ENCODE measurements around the gene LGALS9.
"Not testable (repeated sequence)": the region's sequence is repeated elsewhere in the genome, so short reads cannot be mapped to it uniquely, and the experiment has no call there.

LGALS9 gene

GRCh38 chr17:27686322-27686721 is 55.3 kb downstream of the LGALS9 start:
- H3K36me3 Mint-ChIP-seq; ATAC-seq (replicated peaks); H3K27ac Mint-ChIP-seq; H3K4me1 Mint-ChIP-seq; DNase-seq; H3K4me3 Mint-ChIP-seq: not testable (repeated sequence)
- H3K27me3 Mint-ChIP-seq: peaks cover 18 to 27% of the 10 kb centered on the region in 2 donors
- peaks cover 16 to 20% of the 10 kb centered on the region in 2 donors for H3K9me3 Mint-ChIP-seq

- Mint-ChIP-seq H3K4me3 (no peak overlapping the region), H3K27me3 (peaks cover 17 to 18% of the 10 kb centered on the region in 2 donors), H3K9me3 (peaks cover 23 to 28% of the 10 kb centered on the region in 2 donors), H3K4me1 (no peaks in the 10 kb centered on the region), H3K36me3 (peaks cover 4 to 10% of the 10 kb centered on the region in 2 donors), H3K27ac (no peak overlapping the region)
- DNase-seq (no peak), ATAC-seq (replicated peaks) (no peak)
These were observed 59.9 kb downstream of the LGALS9 start for GRCh38 chr17:27690882-27691281.

GRCh38 chr17:27695254-27695814 is 64.3 kb downstream of the LGALS9 start:
- not testable (repeated sequence) for H3K4me1 Mint-ChIP-seq; H3K4me3 Mint-ChIP-seq; H3K27ac Mint-ChIP-seq; DNase-seq; ATAC-seq (replicated peaks)
- peaks cover 4 to 11% of the 10 kb centered on the region in 2 donors for H3K36me3 Mint-ChIP-seq
- peaks cover 0 to 12% of the 10 kb centered on the region in 2 donors for H3K27me3 Mint-ChIP-seq
- H3K9me3 Mint-ChIP-seq: peaks cover 20 to 23% of the 10 kb centered on the region in 2 donors

All from stimulated activated naive B cell treated with anti-CD40 and anti-IgM and Interleukin-4, amounts not matched to agents 10 μg/mL and 1 μg/mL and 100 μg/mL, for 72 hours (primary cell).